IMR-90 (cell line): ENCODE data around the gene ARMH2. TPM values are rescaled to one million over a fixed set of nuclear protein-coding genes. Genes with fewer than 3 reads are reported as not detected.

Source experiments
- ATAC-seq: fragments of 200-7000 bp; cut with Tn5 transposase; 2 replicates; pipeline ENCODE4 v1.9.1; 2020; ENCODE audit warnings: low read depth, mild to moderate bottlenecking, moderate library complexity
- BruUV-seq: library from RNA; stranded (reverse); fragments of 400-500 nt; replicated peaks from 2 replicates; lab custom pipeline; 2021; lab: Mats Ljungman, UMichigan
- CTCF ChIA-PET: fragments of 300-600 bp; formaldehyde crosslinking; extraction: SDS; loops from one replicate; lab custom pipeline; 2021; ENCODE audit warnings: antibody characterized with exemption; lab: Yijun Ruan, JAX
- POLR2A ChIA-PET: fragments of 300-600 bp; sonication (Branson Sonifier 250); formaldehyde crosslinking; loops from one replicate; lab custom pipeline; 2022; ENCODE audit warnings: antibody characterized with exemption; ENCODE audit not compliant: unreplicated experiment; lab: Charles Lee
- DNase-seq: peaks from one replicate; pipeline ENCODE4 v3.0.0; 2013
- H2AFZ ChIP-seq: replicated peaks from 2 replicates; pipeline ENCODE3; 2013; ENCODE audit warnings: low read length, mild to moderate bottlenecking; ENCODE audit not compliant: poor library complexity
- H2AK5ac ChIP-seq: 2 replicates; pipeline ENCODE4 v1.6.1; 2013; ENCODE audit warnings: low read depth, low read length, inconsistent platforms
- H2AK9ac ChIP-seq: replicated peaks from 2 replicates; pipeline ENCODE3; 2013; ENCODE audit warnings: mild to moderate bottlenecking, low read depth, low read length, moderate library complexity; ENCODE audit not compliant: poor library complexity
- H2BK120ac ChIP-seq: 2 replicates; pipeline ENCODE4 v1.6.1; 2013; ENCODE audit warnings: low read depth, low read length, inconsistent platforms
- H2BK15ac ChIP-seq: 3 replicates; pipeline ENCODE4 v1.6.1; 2013; ENCODE audit warnings: low read depth, low read length, inconsistent platforms
- H2BK20ac ChIP-seq: 2 replicates; pipeline ENCODE4 v1.6.1; 2013; ENCODE audit warnings: low read depth, mild to moderate bottlenecking, inconsistent platforms, low read length, moderate library complexity
- H2BK5ac ChIP-seq: 2 replicates; pipeline ENCODE4 v1.6.1; 2013; ENCODE audit warnings: mild to moderate bottlenecking, low read depth, low read length, inconsistent platforms; ENCODE audit not compliant: poor library complexity, severe bottlenecking
- H3K14ac ChIP-seq: replicated peaks from 2 replicates; pipeline ENCODE4 v1.6.1; 2013; ENCODE audit warnings: low read depth, low read length, inconsistent platforms
- H3K18ac ChIP-seq: 2 replicates; pipeline ENCODE4 v1.6.1; 2013; ENCODE audit warnings: low read depth, low read length, control low read depth
- H3K23ac ChIP-seq: 2 replicates; pipeline ENCODE4 v1.6.1; 2013; ENCODE audit warnings: low read depth, low read length, inconsistent platforms
- H3K27ac ChIP-seq: 2 replicates; pipeline ENCODE4 v1.5.1; 2013; ENCODE audit warnings: mild to moderate bottlenecking, control low read depth, low read length; ENCODE audit not compliant: insufficient read depth
- H3K27me3 ChIP-seq: 2 replicates; pipeline ENCODE4 v1.6.1; 2013; ENCODE audit warnings: low read length; ENCODE audit not compliant: control insufficient read depth, insufficient read depth
- H3K36me3 ChIP-seq: 2 replicates; pipeline ENCODE4 v1.6.1; 2013; ENCODE audit warnings: low read length, mixed read lengths; ENCODE audit not compliant: control insufficient read depth, insufficient read depth
- H3K4ac ChIP-seq: 2 replicates; pipeline ENCODE4 v1.6.1; 2013; ENCODE audit warnings: low read depth, low read length, inconsistent platforms
- H3K4me1 ChIP-seq: 2 replicates; pipeline ENCODE4 v1.6.1; 2013; ENCODE audit warnings: low read length, mixed read lengths; ENCODE audit not compliant: control insufficient read depth, insufficient read depth
- H3K4me2 ChIP-seq: 2 replicates; pipeline ENCODE4 v1.6.1; 2013; ENCODE audit warnings: low read depth, mild to moderate bottlenecking, control low read depth, low read length, moderate library complexity
- H3K4me3 ChIP-seq: 2 replicates; pipeline ENCODE4 v1.5.1; 2013; ENCODE audit warnings: low read depth, mild to moderate bottlenecking, control low read depth, low read length, moderate library complexity; ENCODE audit not compliant: insufficient read depth
- H3K56ac ChIP-seq: 2 replicates; pipeline ENCODE4 v1.6.1; 2013; ENCODE audit warnings: low read length, inconsistent platforms; ENCODE audit not compliant: insufficient read depth; ENCODE audit errors: extremely low read depth
- H3K79me1 ChIP-seq, 2 experiments: 2 replicates each; pipeline ENCODE4 v1.6.1; 2013; ENCODE audit warnings: low read length in 2 of 2, inconsistent platforms in 1 of 2, low read depth in 1 of 2
- H3K9ac ChIP-seq: 2 replicates; pipeline ENCODE4 v1.6.1; 2013; ENCODE audit warnings: low read depth, low read length, control low read depth
- H3K9me1 ChIP-seq: 2 replicates; pipeline ENCODE4 v1.6.1; 2013; ENCODE audit warnings: low read length, inconsistent platforms; ENCODE audit not compliant: insufficient read depth
- H3K9me3 ChIP-seq: 2 replicates; pipeline ENCODE4 v1.6.1; 2013; ENCODE audit warnings: low read length; ENCODE audit not compliant: control insufficient read depth, insufficient read depth
- H4K20me1 ChIP-seq: 2 replicates; pipeline ENCODE4 v1.6.1; 2013; ENCODE audit warnings: low read length, inconsistent platforms; ENCODE audit not compliant: insufficient read depth
- H4K5ac ChIP-seq: 2 replicates; pipeline ENCODE4 v1.6.1; 2013; ENCODE audit warnings: mild to moderate bottlenecking, low read depth, low read length, control low read depth
- H4K8ac ChIP-seq, 2 experiments: 2 replicates each; pipeline ENCODE4 v1.6.1; 2013; ENCODE audit warnings: low read depth in 2 of 2, low read length in 2 of 2, control low read depth in 1 of 2, inconsistent platforms in 1 of 2
- H4K91ac ChIP-seq: 2 replicates; pipeline ENCODE4 v1.6.1; 2013; ENCODE audit warnings: low read depth, low read length, inconsistent platforms; ENCODE audit not compliant: insufficient read depth
- CHD1 ChIP-seq: IDR thresholded peaks from 2 replicates; pipeline ENCODE4 v1.6.1; 2012; ENCODE audit warnings: low read depth, low read length, improper control_type of control experiment
- MXI1 ChIP-seq: IDR thresholded peaks from 2 replicates; pipeline ENCODE4 v1.6.1; 2012; ENCODE audit warnings: low read depth, mild to moderate bottlenecking, low read length, moderate library complexity, borderline replicate concordance
- dilution Hi-C: fragments of 300-500 bp; cut with HindIII; formaldehyde crosslinking; loops from one replicate; pipeline ENCODE4 v1.14.3; 2018; ENCODE audit warnings: low sequenced_read_pairs; ENCODE audit not compliant: unreplicated experiment
- in situ Hi-C: fragments of 300-500 bp; cut with MboI; formaldehyde crosslinking; loops from 3 replicates; pipeline ENCODE4 v1.14.3; 2019; ENCODE audit warnings: low sequenced_read_pairs, inconsistent platforms, mixed read lengths
- intact Hi-C: fragments of 100-400 bp; cut with micrococcal nuclease; formaldehyde crosslinking; loops from 2 replicates; pipeline ENCODE4 v1.10.0; 2022
- polyA plus RNA-seq, 3 experiments: library from polyadenylated mRNA; depleted of rRNA; stranded (reverse); fragments of >200 nt; gene quantifications; 2 replicates each; pipeline ENCODE4 v1.2.3, GENCODE V29; 2012; ENCODE audit warnings: low replicate concordance in 1 of 3
- total RNA-seq: library from RNA; depleted of rRNA; stranded (reverse); fragments of >200 nt; gene quantifications from 2 replicates; pipeline ENCODE4 v1.2.3, GENCODE V29; 2012

The ARMH2 gene
- total and polyA plus RNA-seq, 2 of the 4 experiments (the other 2 are of a cell fraction), result not detected

- no peak for ATAC-seq
- dilution Hi-C loops, result no loop called here
- no peak overlapping the region for H2AFZ ChIP-seq
Observed at GRCh38 chr6:24761851-24762250, 36.9 kb downstream of the ARMH2 start.

More at GRCh38 chr6:24761851-24762250, 36.9 kb downstream of the ARMH2 start:
- H3K4me1 ChIP-seq, result no peaks in the 10 kb centered on the region; the same call in 1 of the 2 replicates
- H2BK5ac ChIP-seq, result no peak overlapping the region
- H4K5ac ChIP-seq, result no peak overlapping the region
- H3K56ac ChIP-seq, result no peak overlapping the region
- H3K9me3 ChIP-seq, result no peaks in the 10 kb centered on the region
- no peak overlapping the region for H3K4me3 ChIP-seq
- H3K79me1 ChIP-seq, result no peaks in the 10 kb centered on the region
- no peak overlapping the region for H2BK20ac ChIP-seq
- ChIA-PET CTCF (no interaction called here), POLR2A (no interaction called here)
- H3K23ac ChIP-seq, result no peak overlapping the region
- H3K27ac ChIP-seq, result no peak overlapping the region
- no peaks in the 10 kb centered on the region for H3K36me3 ChIP-seq
- H3K14ac ChIP-seq, result no peak overlapping the region
- H2AK5ac ChIP-seq, result no peak overlapping the region
- no peaks in the 10 kb centered on the region; the same call in 1 of the 2 replicates for H3K9me1 ChIP-seq
- intact Hi-C loops (loop anchor here (10.0 kb wide), 1 partner anchor 477 kb away; no protein-coding TSS in a partner anchor), in situ Hi-C loops (loop anchor here (5.0 kb wide), 1 partner anchor 180 kb away; no protein-coding TSS in a partner anchor)
- no peak for DNase-seq
- H3K4ac ChIP-seq, result no peak overlapping the region
- H3K4me2 ChIP-seq, result no peak overlapping the region
- no peak overlapping the region for H3K9ac ChIP-seq
- H4K20me1 ChIP-seq, result no peaks in the 10 kb centered on the region
- BruUV-seq, result no TSS peak
- H2BK120ac ChIP-seq, result no peak overlapping the region
- no peak overlapping the region for H3K18ac ChIP-seq
- no peak overlapping the region for H4K8ac ChIP-seq
- H3K27me3 ChIP-seq, result no peaks in the 10 kb centered on the region
- no peak overlapping the region for H2BK15ac ChIP-seq
- TF ChIP-seq MXI1 (no peak), CHD1 (no peak)
- H2AK9ac ChIP-seq, result no peak overlapping the region
- no peak overlapping the region for H4K91ac ChIP-seq
